HG02870 (cell line): Measurements from ENCODE around the gene GPC3.

Experiments
- ATAC-seq: cut with Tn5 transposase; IDR thresholded peaks from one replicate; pipeline ENCODE4 v1.9.1; 2021; ENCODE audit warnings: mild to moderate bottlenecking, moderate library complexity; ENCODE audit not compliant: unreplicated experiment

The GPC3 gene

GRCh38 chrX:133971586-133971985 is 13.8 kb downstream of the GPC3 start:
- no peak for ATAC-seq

- ATAC-seq: no peak
Measured at GRCh38 chrX:133970076-133970475, 15.3 kb downstream of the GPC3 start.

GRCh38 chrX:133969191-133969590 is 16.2 kb downstream of the GPC3 start:
- ATAC-seq: no peak

GRCh38 chrX:133968109-133968508 is 17.3 kb downstream of the GPC3 start:
- no peak for ATAC-seq

- ATAC-seq: no peak
Measured at GRCh38 chrX:133966199-133966598, 19.2 kb downstream of the GPC3 start.

- no peak for ATAC-seq
Measured at GRCh38 chrX:133965321-133965720, 20.1 kb downstream of the GPC3 start.

- no peak for ATAC-seq
Measured at GRCh38 chrX:133961046-133961445, 24.3 kb downstream of the GPC3 start.

GRCh38 chrX:133959972-133960371 is 25.4 kb downstream of the GPC3 start:
- ATAC-seq: no peak

GRCh38 chrX:133958997-133959688 is 26.3 kb downstream of the GPC3 start:
- no peak for ATAC-seq

- ATAC-seq: no peak
Measured at GRCh38 chrX:133956570-133957340, 28.6 kb downstream of the GPC3 start.

GRCh38 chrX:133953785-133954355 is 31.5 kb downstream of the GPC3 start:
- no peak for ATAC-seq

- ATAC-seq: no peak
Measured at GRCh38 chrX:133953078-133953477, 32.3 kb downstream of the GPC3 start.

- ATAC-seq: no peak
Measured at GRCh38 chrX:133951098-133951497, 34.3 kb downstream of the GPC3 start.

GRCh38 chrX:133950214-133950613 is 35.2 kb downstream of the GPC3 start:
- ATAC-seq: no peak

- no peak for ATAC-seq
Measured at GRCh38 chrX:133948895-133949294, 36.5 kb downstream of the GPC3 start.

- ATAC-seq: no peak
Measured at GRCh38 chrX:133947996-133948395, 37.4 kb downstream of the GPC3 start.

GRCh38 chrX:133947022-133947421 is 38.4 kb downstream of the GPC3 start:
- ATAC-seq: no peak

- ATAC-seq: no peak
Measured at GRCh38 chrX:133943507-133943906, 41.9 kb downstream of the GPC3 start.

GRCh38 chrX:133939655-133940302 is 45.6 kb downstream of the GPC3 start:
- ATAC-seq: no peak

GRCh38 chrX:133938530-133938929 is 46.9 kb downstream of the GPC3 start:
- ATAC-seq: no peak

GRCh38 chrX:133937022-133937421 is 48.4 kb downstream of the GPC3 start:
- no peak for ATAC-seq

- ATAC-seq: no peak
Measured at GRCh38 chrX:133935076-133935475, 50.3 kb downstream of the GPC3 start.
